Right lobe of liver (tissue), 6 donors: Measurements from ENCODE around the gene WDR75. TPM values are rescaled to one million over a fixed set of nuclear protein-coding genes. Genes with fewer than 3 reads are reported as not detected.

Experiments used
- ATAC-seq, 4 donors: fragments of 200-7000 bp; cut with Tn5 transposase; one replicate each; pipeline ENCODE4 v1.9.1; 2020; ENCODE audit warnings: mild to moderate bottlenecking in 4 of 4, moderate library complexity in 4 of 4
- DNase-seq, 3 donors: peaks; one replicate each; pipeline ENCODE4 v3.0.0-alpha.2; 2020
- H3K27ac ChIP-seq, 3 donors: fragments of 200-600 bp; one replicate each; pipeline ENCODE4 v1.8.0; 2022
- H3K27me3 ChIP-seq, 2 donors: fragments of 200-600 bp; one replicate each; pipeline ENCODE4 v1.8.0; 2022
- H3K36me3 ChIP-seq, 4 donors: fragments of 200-600 bp; sonication (generic) in 1 of 4; one replicate each; pipeline versions ENCODE4 v1.5.1 to v1.8.0; 2017 to 2022; ENCODE audit warnings: control low read depth in 1 of 4
- H3K4me1 ChIP-seq, 4 donors: fragments of 200-600 bp; sonication (generic) in 1 of 4; one replicate each; pipeline versions ENCODE4 v1.5.1 to v1.8.0; 2017 to 2022; ENCODE audit warnings: control low read depth in 1 of 4
- H3K4me3 ChIP-seq, 3 donors: fragments of 200-600 bp; one replicate each; pipeline ENCODE4 v1.8.0; 2022
- H3K9me3 ChIP-seq, 4 donors: fragments of 200-600 bp; sonication (generic) in 1 of 4; one replicate each; pipeline versions ENCODE4 v1.5.1 to v1.8.0; 2017 to 2022; ENCODE audit warnings: control low read depth in 1 of 4
- CTCF ChIP-seq, 4 donors: fragments of 200-600 bp in 3 of 4; fragments of 450-650 bp in 1 of 4; IDR thresholded peaks; one replicate each; pipeline versions ENCODE4 v1.5.1 to v1.8.0; 2016 to 2022; ENCODE audit warnings: antibody characterized with exemption in 4 of 4, mild to moderate bottlenecking in 2 of 4
- POLR2A ChIP-seq: fragments of 450-650 bp; IDR thresholded peaks from one replicate; pipeline ENCODE4 v1.6.1; 2017; ENCODE audit warnings: antibody characterized with exemption, mild to moderate bottlenecking
- WGBS: methylation state at CpG from one replicate; pipeline ENCODE4 v1.1.6; 2018; ENCODE audit warnings: low coverage, low lambda C conversion rate; ENCODE audit not compliant: insufficient coverage; ENCODE audit errors: missing lambda C conversion rate; 5-methylcytosine and 5-hydroxymethylcytosine counted together
- intact Hi-C, 2 donors: fragments of 100-400 bp; cut with DNase I; formaldehyde crosslinking; loops; one replicate each; pipeline versions ENCODE4 v1.11.2 to v1.14.1; 2022
- total RNA-seq, 6 experiments: library from RNA; depleted of rRNA in 2 of 6; stranded (reverse); fragments of >200 nt in 2 of 6; fragmentation: NEBNext Ultra II Directional in 3 of 6; extraction: Animal tissue kit (Norgen Biotek cat#: 25700) in 3 of 6; gene quantifications; one replicate each; pipeline versions ENCODE4 v1.1.0 to v1.2.4, GENCODE V29; 2016 to 2023
- donor health status: DM: no; HTN: yes; CAD: no.
- donor health status: DM: no; HTN: no; CAD: no.
- donor health status: DM: no; HTN: no; CAD: no.
- donor health status: DM: no; HTN: yes; CAD: no.
- donor health status: DM: no; HTN: yes; CAD: no.

Gene WDR75
- total RNA-seq, 6 experiments from 2014 or later, result 7.5 to 19.5 (median 11.8) TPM

GRCh38 chr2:189444322-189444721, 3.0 kb downstream of the WDR75 start:
- intact Hi-C loops, result no loop called here
- Histone ChIP-seq H3K4me3 (no peak overlapping the region), H3K9me3 (no peaks in the 10 kb centered on the region), H3K27me3 (no peaks in the 10 kb centered on the region), H3K36me3 (peaks cover 0 to 12% (median 5%) of the 10 kb centered on the region in 4 donors), H3K4me1 (peaks cover 0 to 14% (median 3%) of the 10 kb centered on the region in 4 donors), H3K27ac (no peak overlapping the region)
- no peak for DNase-seq
- no peak for ATAC-seq
- no peak for TF ChIP-seq CTCF (IDR thresholded peaks at IDR 0.05)
- no peak for TF ChIP-seq POLR2A
- WGBS, result no CpG with 5 or more reads among the region's 1 CpG

GRCh38 chr2:189446780-189447179, 5.5 kb downstream of the WDR75 start:
- Histone ChIP-seq H3K4me3 (no peak overlapping the region), H3K27me3 (no peaks in the 10 kb centered on the region), H3K27ac (no peak overlapping the region), H3K36me3 (peaks cover 0 to 35% (median 18%) of the 10 kb centered on the region in 4 donors), H3K9me3 (no peaks in the 10 kb centered on the region), H3K4me1 (peaks cover 0 to 8% (median 3%) of the 10 kb centered on the region in 4 donors)
- TF ChIP-seq POLR2A, result no peak
- TF ChIP-seq CTCF (IDR thresholded peaks at IDR 0.05), result no peak
- intact Hi-C loops, result no loop called here
- no peak for DNase-seq
- 86% methylated on average over 2 of the region's 2 CpGs for WGBS
- ATAC-seq, result no peak

DNA sequence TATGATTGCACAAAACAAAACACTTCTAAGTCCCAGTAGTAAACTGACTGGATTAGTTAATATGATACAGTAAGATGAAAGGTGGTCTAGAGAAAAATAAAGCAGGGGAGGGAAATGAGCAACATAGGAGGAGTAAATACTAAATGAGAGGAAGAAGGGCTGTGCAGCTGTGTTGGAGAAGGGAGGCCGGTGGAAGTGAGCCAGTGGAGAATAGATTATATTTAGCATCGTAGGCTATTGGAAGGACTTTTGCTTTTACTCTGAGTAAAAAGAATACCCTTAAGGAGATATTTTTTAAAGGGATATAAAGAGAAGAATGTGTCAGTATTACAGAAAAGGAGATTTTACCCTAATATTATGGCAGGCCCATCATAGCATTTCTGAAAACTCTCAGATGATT, 12.7 kb downstream of the WDR75 start:
- no peak for ATAC-seq
- no peak overlapping the region for H3K27ac ChIP-seq
- H3K4me3 ChIP-seq, result no peak overlapping the region
- no peaks in the 10 kb centered on the region for H3K27me3 ChIP-seq
- no peak for TF ChIP-seq POLR2A
- TF ChIP-seq CTCF (IDR thresholded peaks at IDR 0.05), result no peak
- WGBS, result 63% methylated on average over 2 of the region's 2 CpGs
- H3K4me1 ChIP-seq, result no peaks in the 10 kb centered on the region
- no peak for DNase-seq
- H3K9me3 ChIP-seq, result no peaks in the 10 kb centered on the region
- H3K36me3 ChIP-seq, result peaks cover 0 to 78% (median 29%) of the 10 kb centered on the region in 4 donors
- intact Hi-C loops, result no loop called here

DNA sequence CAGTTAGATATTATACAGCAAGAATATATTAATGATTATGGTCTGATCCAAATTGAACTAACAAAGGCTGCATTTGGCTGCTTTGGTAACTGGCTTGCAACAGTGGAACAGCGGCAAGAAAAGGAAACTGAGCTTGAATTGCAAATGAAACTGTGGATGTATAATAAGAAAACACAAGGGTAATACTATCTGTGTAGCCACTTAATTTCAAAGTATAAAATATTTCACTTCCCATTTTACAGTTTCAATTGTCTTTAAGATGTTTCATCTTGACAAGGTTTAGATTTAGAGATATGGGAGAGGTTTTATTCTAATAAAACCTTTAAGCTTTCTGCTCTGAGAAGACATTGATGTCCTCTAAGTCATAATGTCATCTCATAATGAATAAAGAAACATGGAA, 23.8 kb downstream of the WDR75 start:
- H3K4me1 ChIP-seq, result peaks cover 0 to 33% (median 13%) of the 10 kb centered on the region in 4 donors
- intact Hi-C loops, result no loop called here
- no peaks in the 10 kb centered on the region for H3K27me3 ChIP-seq
- no peak overlapping the region for H3K27ac ChIP-seq
- H3K9me3 ChIP-seq, result no peaks in the 10 kb centered on the region
- H3K4me3 ChIP-seq, result no peak overlapping the region
- TF ChIP-seq CTCF (IDR thresholded peaks at IDR 0.05) (no peak), POLR2A (no peak)
- WGBS, result 80% methylated on average over 1 of the region's 1 CpG
- DNase-seq (no peak), ATAC-seq (no peak)
- H3K36me3 ChIP-seq, result peaks cover 0 to 44% (median 23%) of the 10 kb centered on the region in 4 donors

DNA sequence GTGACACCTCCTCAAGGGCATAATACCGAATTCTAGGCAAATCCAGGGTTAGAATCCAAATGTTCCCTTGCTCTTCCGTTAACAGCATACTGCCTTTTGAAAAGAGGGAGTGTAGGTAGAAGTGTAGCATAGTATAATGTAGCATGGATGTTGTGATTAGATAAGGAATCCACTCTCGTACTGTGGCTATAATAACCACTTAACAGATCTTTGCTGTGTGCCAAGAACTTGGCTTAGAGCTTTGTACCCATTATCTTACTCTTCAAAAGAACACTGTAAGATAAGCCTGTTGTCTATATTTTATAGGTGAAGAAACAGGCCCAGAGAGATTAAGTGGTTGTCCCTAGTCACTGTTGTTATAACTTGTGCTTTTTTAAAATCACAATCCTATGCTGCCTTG, 24.2 kb downstream of the WDR75 start:
- Histone ChIP-seq H3K27me3 (no peaks in the 10 kb centered on the region), H3K9me3 (no peaks in the 10 kb centered on the region), H3K4me1 (peaks cover 0 to 34% (median 13%) of the 10 kb centered on the region in 4 donors), H3K36me3 (peaks cover 0 to 41% (median 23%) of the 10 kb centered on the region in 4 donors), H3K27ac (no peak overlapping the region), H3K4me3 (no peak overlapping the region)
- ATAC-seq (no peak), DNase-seq (no peak)
- intact Hi-C loops, result no loop called here
- TF ChIP-seq POLR2A, result no peak
- TF ChIP-seq CTCF (IDR thresholded peaks at IDR 0.05), result no peak
- WGBS, result 83% methylated on average over 3 of the region's 3 CpGs
